ENCODE data around the gene DOK3.

Gene DOK3

GRCh38 chr5:177509381-177509951 is at the start of gene DOK3:
DOK3 (minus strand) TSS chr5:177509826; CDS start chr5:177509540, 286 bp downstream.
- DNase-seq = peak; percentile 30
- Mint-ChIP-seq H3K27ac (peak within 1 kb of the TSS; percentile 62), H3K27me3 (no peaks in the 10 kb centered on the region), H3K4me1 (peaks cover 27% of the 10 kb centered on the region), H3K36me3 (ENCODE audit: low read depth) (peaks cover 28% of the 10 kb centered on the region), H3K9me3 (no peaks in the 10 kb centered on the region), H3K4me3 (peak within 1 kb of the TSS; percentile 68)
- ATAC-seq = peak; percentile 15

- no peaks in the 10 kb centered on the region for H3K27me3 Mint-ChIP-seq
- ATAC-seq (no peak), DNase-seq (no peak)
- H3K9me3 Mint-ChIP-seq = no peaks in the 10 kb centered on the region
- H3K4me3 Mint-ChIP-seq = no peak overlapping the region
- peaks cover 1% of the 10 kb centered on the region for H3K36me3 Mint-ChIP-seq (ENCODE audit: low read depth)
- peaks cover 23% of the 10 kb centered on the region for H3K4me1 Mint-ChIP-seq
- H3K27ac Mint-ChIP-seq = no peak overlapping the region
Measured at GRCh38 chr5:177557796-177558195, 48.2 kb upstream of the DOK3 start.

- Mint-ChIP-seq H3K9me3 (no peaks in the 10 kb centered on the region), H3K27me3 (no peaks in the 10 kb centered on the region), H3K27ac (no peak overlapping the region), H3K4me3 (no peak overlapping the region), H3K36me3 (ENCODE audit: low read depth) (peaks cover 5% of the 10 kb centered on the region), H3K4me1 (peaks cover 28% of the 10 kb centered on the region)
- ATAC-seq = no peak
- no peak for DNase-seq
Measured at GRCh38 chr5:177557041-177557647, 47.5 kb upstream of the DOK3 start.

- peaks cover 12% of the 10 kb centered on the region for H3K36me3 Mint-ChIP-seq (ENCODE audit: low read depth)
- peaks cover 31% of the 10 kb centered on the region for H3K4me1 Mint-ChIP-seq
Measured at GRCh38 chr5:177555665-177556064, 46.0 kb upstream of the DOK3 start.

GRCh38 chr5:177555228-177555627 is 45.6 kb upstream of the DOK3 start:
- H3K4me3 Mint-ChIP-seq = peak overlapping the region; percentile 82
- peaks cover 12% of the 10 kb centered on the region for H3K36me3 Mint-ChIP-seq (ENCODE audit: low read depth)
- DNase-seq (no peak), ATAC-seq (no peak)
- peak overlapping the region; percentile 62 for H3K27ac Mint-ChIP-seq
- no peaks in the 10 kb centered on the region for H3K9me3 Mint-ChIP-seq
- no peaks in the 10 kb centered on the region for H3K27me3 Mint-ChIP-seq
- peaks cover 31% of the 10 kb centered on the region for H3K4me1 Mint-ChIP-seq

More at GRCh38 chr5:177555665-177556064, 46.0 kb upstream of the DOK3 start:
- Mint-ChIP-seq H3K9me3 (no peaks in the 10 kb centered on the region), H3K27ac (no peak overlapping the region), H3K27me3 (no peaks in the 10 kb centered on the region), H3K4me3 (peak overlapping the region; percentile 82)
- no peak for DNase-seq
- no peak for ATAC-seq

GRCh38 chr5:177554474-177555111 is 45.0 kb upstream of the DOK3 start, which contains the start of gene FAM193B:
FAM193B (minus strand) TSS chr5:177554563; CDS start chr5:177554458, 105 bp downstream.
- DNase-seq (peak; percentile 97), ATAC-seq (peak; percentile 95)
- Mint-ChIP-seq H3K4me3 (peak within 1 kb of the TSS; percentile 82), H3K27me3 (no peaks in the 10 kb centered on the region), H3K4me1 (peaks cover 31% of the 10 kb centered on the region), H3K36me3 (ENCODE audit: low read depth) (peaks cover 12% of the 10 kb centered on the region), H3K9me3 (no peaks in the 10 kb centered on the region), H3K27ac (peak within 1 kb of the TSS; percentile 62)

- DNase-seq (peak; percentile 60), ATAC-seq (peak; percentile 47)
- H3K4me1 Mint-ChIP-seq = peaks cover 32% of the 10 kb centered on the region
- H3K27ac Mint-ChIP-seq = peak overlapping the region; percentile 31
- H3K4me3 Mint-ChIP-seq = peak overlapping the region; percentile 82
- no peaks in the 10 kb centered on the region for H3K9me3 Mint-ChIP-seq
- H3K27me3 Mint-ChIP-seq = no peaks in the 10 kb centered on the region
- peaks cover 13% of the 10 kb centered on the region for H3K36me3 Mint-ChIP-seq (ENCODE audit: low read depth)
Measured at GRCh38 chr5:177553671-177554429, 44.2 kb upstream of the DOK3 start.

GRCh38 chr5:177552839-177553455 is 43.3 kb upstream of the DOK3 start:
- Mint-ChIP-seq H3K4me3 (peak overlapping the region; percentile 76), H3K36me3 (ENCODE audit: low read depth) (peaks cover 13% of the 10 kb centered on the region), H3K27ac (peak overlapping the region; percentile 31), H3K27me3 (no peaks in the 10 kb centered on the region), H3K9me3 (no peaks in the 10 kb centered on the region), H3K4me1 (peaks cover 33% of the 10 kb centered on the region)
- ATAC-seq = no peak
- DNase-seq = no peak

GRCh38 chr5:177550122-177550521 is 40.5 kb upstream of the DOK3 start:
- H3K27me3 Mint-ChIP-seq = no peaks in the 10 kb centered on the region
- no peak overlapping the region for H3K27ac Mint-ChIP-seq
- no peaks in the 10 kb centered on the region for H3K9me3 Mint-ChIP-seq
- no peak for DNase-seq
- H3K4me3 Mint-ChIP-seq = no peak overlapping the region
- H3K4me1 Mint-ChIP-seq = peaks cover 33% of the 10 kb centered on the region
- H3K36me3 Mint-ChIP-seq (ENCODE audit: low read depth) = peaks cover 17% of the 10 kb centered on the region
- no peak for ATAC-seq

GRCh38 chr5:177548495-177548894 is 38.9 kb upstream of the DOK3 start:
- no peaks in the 10 kb centered on the region for H3K9me3 Mint-ChIP-seq
- ATAC-seq (no peak), DNase-seq (no peak)
- peaks cover 21% of the 10 kb centered on the region for H3K36me3 Mint-ChIP-seq (ENCODE audit: low read depth)
- peaks cover 24% of the 10 kb centered on the region for H3K4me1 Mint-ChIP-seq
- no peak overlapping the region for H3K4me3 Mint-ChIP-seq
- no peak overlapping the region for H3K27ac Mint-ChIP-seq
- H3K27me3 Mint-ChIP-seq = no peaks in the 10 kb centered on the region

- H3K9me3 Mint-ChIP-seq = no peaks in the 10 kb centered on the region
- H3K27ac Mint-ChIP-seq = no peak overlapping the region
- H3K27me3 Mint-ChIP-seq = no peaks in the 10 kb centered on the region
- H3K36me3 Mint-ChIP-seq (ENCODE audit: low read depth) = peaks cover 19% of the 10 kb centered on the region
- peaks cover 17% of the 10 kb centered on the region for H3K4me1 Mint-ChIP-seq
- no peak for DNase-seq
- H3K4me3 Mint-ChIP-seq = no peak overlapping the region
- ATAC-seq = no peak
Measured at GRCh38 chr5:177547736-177548135, 38.1 kb upstream of the DOK3 start.

GRCh38 chr5:177546258-177546741 is 36.7 kb upstream of the DOK3 start:
- peaks cover 15% of the 10 kb centered on the region for H3K36me3 Mint-ChIP-seq (ENCODE audit: low read depth)
- no peaks in the 10 kb centered on the region for H3K27me3 Mint-ChIP-seq
- ATAC-seq (peak; percentile 69), DNase-seq (no peak)
- peak overlapping the region; percentile 23 for H3K27ac Mint-ChIP-seq
- H3K4me3 Mint-ChIP-seq = no peak overlapping the region
- peaks cover 9% of the 10 kb centered on the region for H3K4me1 Mint-ChIP-seq
- H3K9me3 Mint-ChIP-seq = no peaks in the 10 kb centered on the region

GRCh38 chr5:177545487-177546257 is 36.0 kb upstream of the DOK3 start:
- ATAC-seq (no peak), DNase-seq (no peak)
- peak overlapping the region; percentile 23 for H3K27ac Mint-ChIP-seq
- peaks cover 19% of the 10 kb centered on the region for H3K36me3 Mint-ChIP-seq (ENCODE audit: low read depth)
- H3K4me1 Mint-ChIP-seq = peaks cover 9% of the 10 kb centered on the region
- no peak overlapping the region for H3K4me3 Mint-ChIP-seq
- no peaks in the 10 kb centered on the region for H3K27me3 Mint-ChIP-seq
- H3K9me3 Mint-ChIP-seq = no peaks in the 10 kb centered on the region

Data from activated naive CD8-positive, alpha-beta T cell treated with anti-CD3 and anti-CD28 coated beads, Interleukin-2, amount 50 U/mL, for 24 hours (primary cell).